MM.1S (cell line): ENCODE measurements around the gene PANX1.

Experiments
- DNase-seq: peaks from one replicate; pipeline ENCODE4 v3.0.0-alpha.2; 2015
- H2AFZ ChIP-seq: fragments of 300-600 bp; sonication (generic); 2 replicates; pipeline ENCODE4 v1.6.0; 2016; ENCODE audit warnings: antibody characterized with exemption, low read length
- H3F3A ChIP-seq: fragments of 300-600 bp; sonication (generic); 2 replicates; pipeline ENCODE4 v1.6.1; 2016; ENCODE audit warnings: mild to moderate bottlenecking, antibody characterized with exemption, low read length, moderate library complexity, mixed read lengths; ENCODE audit not compliant: insufficient read depth
- H3K27ac ChIP-seq: fragments of 300-600 bp; sonication (generic); 2 replicates; pipeline ENCODE4 v1.5.1; 2016; ENCODE audit warnings: mild to moderate bottlenecking, low read length
- H3K27me3 ChIP-seq: fragments of 300-600 bp; sonication (generic); replicated peaks from 2 replicates; pipeline ENCODE4 v1.6.0; 2016; ENCODE audit warnings: low read length; ENCODE audit not compliant: insufficient read depth
- H3K36me3 ChIP-seq: fragments of 300-600 bp; sonication (generic); replicated peaks from 2 replicates; pipeline ENCODE4 v1.6.1; 2016; ENCODE audit warnings: mild to moderate bottlenecking, low read length, mixed read lengths; ENCODE audit not compliant: insufficient read depth
- H3K4me1 ChIP-seq: fragments of 300-600 bp; sonication (generic); 2 replicates; pipeline ENCODE4 v1.6.1; 2016; ENCODE audit warnings: low read length, mixed read lengths
- H3K4me2 ChIP-seq: fragments of 300-600 bp; sonication (generic); 2 replicates; pipeline ENCODE4 v1.6.0; 2016; ENCODE audit warnings: low read depth, low read length
- H3K4me3 ChIP-seq: fragments of 300-600 bp; sonication (generic); 2 replicates; pipeline ENCODE4 v1.5.1; 2016; ENCODE audit warnings: low read length, mixed read lengths
- H3K79me2 ChIP-seq: fragments of 300-600 bp; sonication (generic); 2 replicates; pipeline ENCODE4 v1.6.1; 2016; ENCODE audit warnings: mixed run types, low read length, mixed read lengths
- H3K9ac ChIP-seq: fragments of 300-600 bp; sonication (generic); 2 replicates; pipeline ENCODE4 v1.6.1; 2016; ENCODE audit warnings: low read length, mixed read lengths
- H3K9me2 ChIP-seq: fragments of 300-600 bp; sonication (generic); replicated peaks from 2 replicates; pipeline ENCODE4 v1.6.1; 2016; ENCODE audit warnings: mild to moderate bottlenecking, low read length, mixed read lengths; ENCODE audit not compliant: insufficient read depth
- H3K9me3 ChIP-seq: fragments of 300-600 bp; sonication (generic); replicated peaks from 2 replicates; pipeline ENCODE4 v1.6.1; 2016; ENCODE audit warnings: mild to moderate bottlenecking, low read length, mixed read lengths; ENCODE audit not compliant: insufficient read depth
- H4K20me1 ChIP-seq: fragments of 300-600 bp; sonication (generic); 2 replicates; pipeline ENCODE4 v1.6.1; 2016; ENCODE audit warnings: mild to moderate bottlenecking, low read length, moderate library complexity, mixed read lengths; ENCODE audit not compliant: insufficient read depth
- CTCF ChIP-seq: fragments of 300-600 bp; sonication (generic); IDR thresholded peaks from 2 replicates; pipeline ENCODE4 v1.5.1; 2016; ENCODE audit warnings: antibody characterized with exemption, low read length, mixed read lengths
- EZH2 ChIP-seq: fragments of 300-600 bp; sonication (generic); optimal IDR thresholded peaks from 2 replicates; pipeline ENCODE3; 2017; ENCODE audit warnings: low read depth, mild to moderate bottlenecking, antibody characterized with exemption, low read length, mixed read lengths
- EZH2phosphoT487 ChIP-seq: fragments of 300-600 bp; sonication (generic); IDR thresholded peaks from 2 replicates; pipeline ENCODE4 v1.6.1; 2018; ENCODE audit warnings: antibody characterized with exemption, low read length

PANX1 gene

GRCh38 chr11:94089341-94089740, 39.3 kb upstream of the PANX1 start:
- H3K4me2 ChIP-seq = no peak overlapping the region
- no peaks in the 10 kb centered on the region for H3F3A ChIP-seq
- no peaks in the 10 kb centered on the region for H3K9me2 ChIP-seq
- no peak for TF ChIP-seq EZH2phosphoT487
- no peak for TF ChIP-seq EZH2
- TF ChIP-seq CTCF = no peak
- no peak overlapping the region for H3K4me3 ChIP-seq
- no peaks in the 10 kb centered on the region for H3K27me3 ChIP-seq
- no peaks in the 10 kb centered on the region for H3K79me2 ChIP-seq
- DNase-seq = no peak
- H2AFZ ChIP-seq = no peak overlapping the region
- H4K20me1 ChIP-seq = no peaks in the 10 kb centered on the region
- no peaks in the 10 kb centered on the region for H3K9me3 ChIP-seq
- H3K36me3 ChIP-seq = no peaks in the 10 kb centered on the region
- no peak overlapping the region for H3K9ac ChIP-seq
- no peak overlapping the region for H3K27ac ChIP-seq
- H3K4me1 ChIP-seq = no peaks in the 10 kb centered on the region

- H3K4me3 ChIP-seq = no peak overlapping the region
- H2AFZ ChIP-seq = no peak overlapping the region
- no peaks in the 10 kb centered on the region for H3K36me3 ChIP-seq
- no peak overlapping the region for H3K27ac ChIP-seq
- no peak overlapping the region for H3K4me2 ChIP-seq
- TF ChIP-seq EZH2phosphoT487 = no peak
- no peak for TF ChIP-seq CTCF
- TF ChIP-seq EZH2 = no peak
- no peaks in the 10 kb centered on the region for H3K4me1 ChIP-seq
- H3F3A ChIP-seq = no peaks in the 10 kb centered on the region
- no peaks in the 10 kb centered on the region for H3K27me3 ChIP-seq
- no peaks in the 10 kb centered on the region for H3K79me2 ChIP-seq
- no peaks in the 10 kb centered on the region for H3K9me2 ChIP-seq
- no peaks in the 10 kb centered on the region for H4K20me1 ChIP-seq
- no peak overlapping the region for H3K9ac ChIP-seq
- no peak for DNase-seq
- no peaks in the 10 kb centered on the region for H3K9me3 ChIP-seq
Observed at GRCh38 chr11:94090401-94090800, 38.2 kb upstream of the PANX1 start.

GRCh38 chr11:94091091-94091490, 37.5 kb upstream of the PANX1 start:
- DNase-seq = no peak
- TF ChIP-seq EZH2phosphoT487 (no peak), EZH2 (no peak), CTCF (no peak)
- no peaks in the 10 kb centered on the region for H3K4me1 ChIP-seq

More at GRCh38 chr11:94091091-94091490, 37.5 kb upstream of the PANX1 start:
- Histone ChIP-seq H3K9me3 (no peaks in the 10 kb centered on the region), H2AFZ (no peak overlapping the region), H3K9ac (no peak overlapping the region), H3K4me2 (no peak overlapping the region), H3K36me3 (no peaks in the 10 kb centered on the region), H3K4me3 (no peak overlapping the region), H3K27ac (no peak overlapping the region), H3K79me2 (no peaks in the 10 kb centered on the region), H3K9me2 (no peaks in the 10 kb centered on the region), H3F3A (no peaks in the 10 kb centered on the region), H4K20me1 (no peaks in the 10 kb centered on the region), H3K27me3 (no peaks in the 10 kb centered on the region)
